Vagina (tissue), 2 donors: ENCODE measurements around the gene ADAMTS6. TPM values are rescaled to one million over a fixed set of nuclear protein-coding genes. Genes with fewer than 3 reads are reported as not detected.

ENCODE experiments used
- DNase-seq, 2 donors: peaks; one replicate each; pipeline ENCODE4 v3.0.0-alpha.2; 2017; ENCODE audit errors: extremely low spot score in 2 of 2
- H3K27ac ChIP-seq: fragments of 200-600 bp; sonication (generic); one replicate; pipeline ENCODE4 v1.5.1; 2019
- H3K27me3 ChIP-seq: fragments of 200-600 bp; sonication (generic); one replicate; pipeline ENCODE4 v1.5.1; 2019
- H3K36me3 ChIP-seq, 2 donors: fragments of 200-600 bp; sonication (generic); one replicate each; pipeline ENCODE4 v1.5.1; 2017 to 2019
- H3K4me1 ChIP-seq: fragments of 200-600 bp; sonication (generic); one replicate; pipeline ENCODE4 v1.5.1; 2019
- H3K4me3 ChIP-seq, 2 donors: fragments of 200-600 bp; sonication (generic); 1 replicate in 1 of 2; 2 replicates in 1 of 2; pipeline ENCODE4 v1.5.1; 2016 to 2019
- H3K9me3 ChIP-seq: fragments of 200-600 bp; sonication (generic); one replicate; pipeline ENCODE4 v1.5.1; 2019
- POLR2A ChIP-seq, 2 donors: fragments of 450-650 bp; IDR thresholded peaks; one replicate each; pipeline ENCODE4 v1.6.1; 2017; ENCODE audit warnings: antibody characterized with exemption in 2 of 2, mild to moderate bottlenecking in 2 of 2, moderate library complexity in 2 of 2
- POLR2AphosphoS5 ChIP-seq, 2 donors: sonication (generic); formaldehyde crosslinking; IDR thresholded peaks; one replicate each; pipeline ENCODE4 v1.9.0; 2017; ENCODE audit warnings: antibody characterized with exemption in 2 of 2, mild to moderate bottlenecking in 2 of 2, low read depth in 1 of 2; ENCODE audit not compliant: insufficient read depth in 1 of 2
- intact Hi-C: fragments of 100-400 bp; cut with DNase I; formaldehyde crosslinking; loops from one replicate; pipeline ENCODE4 v1.15.1; 2023
- total RNA-seq: library from RNA; depleted of rRNA; stranded (reverse); fragments of >200 nt; gene quantifications from one replicate; pipeline ENCODE4 v1.2.3, GENCODE V29; 2016
- TF ChIP-seq, protein P1 (sequence below), 3 experiments: fragments of 450-650 bp in 2 of 3; fragments of 200-600 bp in 1 of 3; sonication (generic) in 1 of 3; IDR thresholded peaks; one replicate each; pipeline ENCODE4 v1.5.1; 2017 to 2019; ENCODE audit warnings: antibody characterized with exemption in 3 of 3, mild to moderate bottlenecking in 2 of 3, moderate library complexity in 2 of 3

The ADAMTS6 gene
- total RNA-seq, 1 donor from 2014 or later: 1.5 TPM

DNA sequence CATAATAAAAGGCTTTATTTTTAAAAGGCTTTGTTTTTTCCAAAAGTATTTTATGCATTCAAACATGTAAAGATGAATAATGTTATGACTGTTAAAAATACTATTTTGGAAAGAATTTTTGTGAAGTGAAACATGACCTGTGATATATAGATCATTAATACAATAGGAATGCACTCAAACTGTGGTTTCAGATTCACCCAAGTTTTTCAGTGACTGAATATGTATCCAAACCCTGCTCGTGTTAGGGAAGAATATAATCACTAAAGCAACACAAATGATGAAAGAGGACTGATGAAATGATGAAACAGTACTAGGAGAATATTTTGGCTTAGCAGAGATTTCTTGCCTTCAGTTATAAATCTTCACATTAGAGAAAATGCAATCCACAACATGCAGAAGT, 278.0 kb downstream of the ADAMTS6 start:
- no peaks in the 10 kb centered on the region for H3K4me1 ChIP-seq
- no peaks in the 10 kb centered on the region for H3K36me3 ChIP-seq
- intact Hi-C loops: no loop called here
- TF ChIP-seq, protein P1, sequence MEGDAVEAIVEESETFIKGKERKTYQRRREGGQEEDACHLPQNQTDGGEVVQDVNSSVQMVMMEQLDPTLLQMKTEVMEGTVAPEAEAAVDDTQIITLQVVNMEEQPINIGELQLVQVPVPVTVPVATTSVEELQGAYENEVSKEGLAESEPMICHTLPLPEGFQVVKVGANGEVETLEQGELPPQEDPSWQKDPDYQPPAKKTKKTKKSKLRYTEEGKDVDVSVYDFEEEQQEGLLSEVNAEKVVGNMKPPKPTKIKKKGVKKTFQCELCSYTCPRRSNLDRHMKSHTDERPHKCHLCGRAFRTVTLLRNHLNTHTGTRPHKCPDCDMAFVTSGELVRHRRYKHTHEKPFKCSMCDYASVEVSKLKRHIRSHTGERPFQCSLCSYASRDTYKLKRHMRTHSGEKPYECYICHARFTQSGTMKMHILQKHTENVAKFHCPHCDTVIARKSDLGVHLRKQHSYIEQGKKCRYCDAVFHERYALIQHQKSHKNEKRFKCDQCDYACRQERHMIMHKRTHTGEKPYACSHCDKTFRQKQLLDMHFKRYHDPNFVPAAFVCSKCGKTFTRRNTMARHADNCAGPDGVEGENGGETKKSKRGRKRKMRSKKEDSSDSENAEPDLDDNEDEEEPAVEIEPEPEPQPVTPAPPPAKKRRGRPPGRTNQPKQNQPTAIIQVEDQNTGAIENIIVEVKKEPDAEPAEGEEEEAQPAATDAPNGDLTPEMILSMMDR (IDR thresholded peaks at IDR 0.05): no peak
- TF ChIP-seq POLR2A (IDR thresholded peaks at IDR 0.05) (no peak), POLR2AphosphoS5 (IDR thresholded peaks at IDR 0.05; ENCODE audit: insufficient read depth in 1 of 2, low read depth in 1 of 2) (no peak)
- H3K27ac ChIP-seq: no peak overlapping the region
- H3K27me3 ChIP-seq: no peaks in the 10 kb centered on the region
- no peaks in the 10 kb centered on the region for H3K9me3 ChIP-seq
- no peak for DNase-seq
- no peak overlapping the region for H3K4me3 ChIP-seq

DNA sequence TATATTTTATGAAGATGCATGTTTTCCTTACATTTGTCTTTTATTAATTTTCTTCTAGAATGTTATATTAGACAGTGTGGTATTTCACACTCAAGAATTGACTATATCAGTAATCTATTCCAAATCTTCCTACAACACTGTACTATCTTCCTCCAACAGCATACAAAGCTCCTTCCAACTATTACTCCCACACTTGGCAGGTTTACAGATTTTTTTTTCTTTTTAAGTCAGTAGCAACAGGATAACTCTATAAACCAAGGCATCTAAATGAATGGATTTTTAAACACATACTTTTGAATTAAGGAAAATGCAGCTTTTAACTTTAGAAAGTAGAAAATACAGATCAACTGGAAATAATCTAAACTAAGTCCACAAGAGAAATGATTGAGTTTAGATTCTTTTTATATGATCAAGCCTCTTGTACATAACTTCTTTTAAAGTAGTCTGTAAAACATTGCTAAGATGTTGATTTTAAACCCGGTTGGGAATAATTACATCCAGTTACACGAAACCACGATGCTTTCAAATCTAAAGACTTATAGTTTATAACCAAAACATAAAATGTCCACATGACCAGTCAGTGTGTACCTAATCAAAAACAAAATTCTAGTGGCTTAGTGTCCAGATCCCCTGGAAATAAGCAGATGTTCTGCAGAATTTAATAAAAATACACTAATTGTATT, 281.6 kb downstream of the ADAMTS6 start:
- Histone ChIP-seq H3K27me3 (no peaks in the 10 kb centered on the region), H3K27ac (no peak overlapping the region), H3K9me3 (no peaks in the 10 kb centered on the region), H3K4me3 (no peak overlapping the region), H3K4me1 (no peaks in the 10 kb centered on the region), H3K36me3 (no peaks in the 10 kb centered on the region)
- intact Hi-C loops: no loop called here
- TF ChIP-seq, protein P1 (IDR thresholded peaks at IDR 0.05): no peak
- TF ChIP-seq POLR2A (IDR thresholded peaks at IDR 0.05) (no peak), POLR2AphosphoS5 (IDR thresholded peaks at IDR 0.05; ENCODE audit: insufficient read depth in 1 of 2, low read depth in 1 of 2) (no peak)
- no peak for DNase-seq

DNA sequence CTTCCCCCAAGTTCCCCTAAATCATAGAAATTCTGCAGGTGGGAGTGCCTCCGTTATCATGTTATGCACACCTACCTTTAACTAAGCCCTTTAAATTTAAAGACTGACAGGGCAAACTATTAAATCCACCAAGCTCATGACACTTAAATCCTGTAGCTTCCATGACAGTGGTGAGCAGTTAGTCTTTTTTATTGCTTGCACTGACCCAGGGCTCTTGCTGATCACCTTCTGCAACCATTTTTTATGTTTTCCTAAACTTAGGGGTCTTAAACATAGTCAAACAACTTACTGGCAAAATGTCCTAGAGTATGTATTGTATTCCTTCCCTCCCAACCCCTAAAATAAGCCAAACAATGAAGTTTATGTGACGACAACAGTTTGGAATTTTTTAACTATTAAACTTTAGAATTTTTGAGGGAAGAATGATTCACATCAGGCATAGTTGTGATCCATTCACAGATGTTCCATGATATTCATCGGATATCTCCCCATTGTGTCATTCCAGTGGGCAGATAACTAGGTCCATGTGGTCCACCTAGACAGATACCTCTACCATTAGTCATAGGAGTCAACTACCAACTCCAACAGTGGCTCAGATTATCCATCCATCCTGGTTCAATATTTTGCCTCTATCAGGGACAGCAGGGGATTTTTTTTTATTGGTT, 283.1 kb downstream of the ADAMTS6 start:
- H3K4me3 ChIP-seq: no peak overlapping the region

DNA sequence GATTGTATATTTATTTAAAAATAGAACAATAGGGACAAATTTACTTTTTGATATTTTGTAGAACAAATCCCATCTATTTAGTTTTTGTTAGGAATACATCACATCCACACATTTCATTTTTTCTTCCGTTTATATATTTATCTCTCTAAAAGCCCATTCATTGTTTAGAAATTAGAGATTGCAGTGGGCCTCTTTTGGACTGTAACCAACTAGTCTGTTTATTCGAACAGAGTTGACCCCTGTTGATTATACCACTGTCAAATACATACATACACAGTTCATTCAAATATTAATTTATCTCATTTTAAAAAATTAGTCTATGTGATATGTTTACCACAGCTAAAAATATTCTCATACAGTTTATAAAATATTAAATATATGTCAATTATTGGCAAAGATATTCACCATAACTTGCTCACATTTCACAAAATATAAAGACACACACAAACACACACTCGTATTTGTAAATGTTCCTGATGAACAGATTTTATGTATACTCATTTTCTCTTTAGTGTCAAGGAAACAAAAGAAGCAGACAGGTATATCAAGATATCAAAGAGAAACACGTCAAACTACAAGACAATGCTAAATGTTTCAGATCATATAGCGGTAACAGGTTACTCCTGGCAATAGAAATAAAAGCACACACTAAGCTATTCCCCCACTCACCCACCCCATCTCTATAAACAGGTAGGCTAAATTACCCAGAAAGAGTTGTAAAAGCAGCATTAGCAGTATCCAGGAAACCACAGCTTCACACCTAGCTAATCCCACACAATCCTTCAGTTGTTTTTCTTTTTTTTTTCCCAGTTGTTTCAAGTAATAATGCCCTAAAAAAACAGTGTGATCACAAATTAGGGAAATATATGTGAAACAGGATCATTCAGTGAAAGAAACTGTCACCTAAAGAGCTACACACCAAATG, 283.9 kb downstream of the ADAMTS6 start:
- no peak for DNase-seq
- Histone ChIP-seq H3K4me1 (no peaks in the 10 kb centered on the region), H3K27ac (no peak overlapping the region), H3K9me3 (no peaks in the 10 kb centered on the region), H3K4me3 (no peak overlapping the region), H3K36me3 (no peaks in the 10 kb centered on the region), H3K27me3 (no peaks in the 10 kb centered on the region)
- TF ChIP-seq POLR2A (IDR thresholded peaks at IDR 0.05) (no peak), POLR2AphosphoS5 (IDR thresholded peaks at IDR 0.05; ENCODE audit: insufficient read depth in 1 of 2, low read depth in 1 of 2) (no peak)
- TF ChIP-seq, protein P1 (IDR thresholded peaks at IDR 0.05): no peak
- intact Hi-C loops: no loop called here

More for the DNA sequence above, 283.1 kb downstream of the ADAMTS6 start:
- intact Hi-C loops: no loop called here
- Histone ChIP-seq H3K9me3 (no peaks in the 10 kb centered on the region), H3K4me1 (no peaks in the 10 kb centered on the region), H3K27me3 (no peaks in the 10 kb centered on the region), H3K36me3 (no peaks in the 10 kb centered on the region), H3K27ac (no peak overlapping the region)
- TF ChIP-seq POLR2AphosphoS5 (IDR thresholded peaks at IDR 0.05; ENCODE audit: insufficient read depth in 1 of 2, low read depth in 1 of 2): no peak
- no peak for DNase-seq

DNA sequence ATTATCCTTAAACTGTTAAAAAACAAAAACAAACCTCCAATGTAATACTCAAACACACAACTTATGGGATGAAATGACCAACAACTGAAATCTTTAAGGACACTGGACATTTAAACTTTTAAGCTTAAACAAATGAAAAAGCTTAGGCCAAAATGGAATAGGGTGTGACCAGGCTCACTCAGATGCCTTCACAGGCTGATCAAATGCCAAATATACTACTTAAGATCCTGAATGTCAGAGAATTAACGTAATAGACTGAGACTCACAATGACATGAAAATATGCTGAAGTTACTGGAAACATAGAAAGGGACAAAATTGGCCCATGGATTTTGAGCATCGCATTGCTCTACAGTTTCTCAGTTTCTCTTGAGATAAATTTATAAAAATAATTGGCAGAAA, 286.8 kb downstream of the ADAMTS6 start:
- Histone ChIP-seq H3K9me3 (no peaks in the 10 kb centered on the region), H3K27me3 (no peaks in the 10 kb centered on the region), H3K27ac (no peak overlapping the region), H3K4me3 (no peak overlapping the region), H3K4me1 (no peaks in the 10 kb centered on the region), H3K36me3 (no peaks in the 10 kb centered on the region)
- TF ChIP-seq POLR2A (IDR thresholded peaks at IDR 0.05): no peak
- TF ChIP-seq POLR2AphosphoS5 (IDR thresholded peaks at IDR 0.05; ENCODE audit: insufficient read depth in 1 of 2, low read depth in 1 of 2): no peak
- TF ChIP-seq, protein P1 (IDR thresholded peaks at IDR 0.05): no peak
- DNase-seq: no peak
- intact Hi-C loops: no loop called here
